ENCODE data around the gene FLII. TPM values are rescaled to one million over a fixed set of nuclear protein-coding genes. Genes with fewer than 3 reads are reported as not detected.

The FLII gene
- total and polyA plus RNA-seq, 2 donors (not counting 3 experiments of a cell fraction or from before 2014, with no cell fraction given) = 397 to 582 TPM

DNA sequence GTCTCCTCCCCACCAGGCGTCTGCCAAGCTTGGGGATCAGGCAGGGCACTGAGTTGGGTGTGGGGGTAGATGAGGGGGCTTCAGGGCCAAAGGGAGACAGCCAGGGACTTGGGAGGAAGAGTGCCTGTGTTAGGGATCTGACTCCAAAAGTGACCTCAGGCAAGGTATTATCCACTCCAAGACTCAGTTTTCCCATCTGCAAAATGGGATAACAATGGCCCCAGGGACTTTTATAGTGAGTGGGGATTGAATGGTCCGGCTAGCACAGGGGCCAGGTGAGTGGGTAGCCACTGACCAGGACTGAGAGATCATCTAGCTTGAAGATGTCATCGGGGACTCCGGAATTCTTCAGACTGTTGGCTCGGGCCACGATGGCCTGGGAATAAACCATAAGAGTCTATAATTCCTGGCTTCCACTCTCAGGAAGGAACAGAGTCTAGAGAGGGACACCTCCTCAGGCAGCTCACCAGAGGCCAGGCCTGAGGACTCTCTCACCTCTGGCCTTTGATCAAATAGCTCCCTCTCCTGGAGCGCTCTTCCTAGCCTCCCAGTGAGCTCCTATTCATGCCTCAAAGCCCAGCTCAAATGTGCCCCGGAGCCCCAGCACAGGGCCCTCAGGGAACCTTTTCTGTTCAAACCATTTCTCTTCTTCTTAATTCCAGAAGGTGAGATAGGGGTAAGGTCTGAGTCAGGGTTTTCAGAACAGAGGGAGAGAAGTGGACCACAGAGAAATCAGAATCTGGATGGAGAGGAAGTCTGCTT is 3.5 kb downstream of the FLII start:
- CTCF ChIA-PET = no interaction called here
- H3K9me3 ChIP-seq (replicated peaks; ENCODE audit: control insufficient read depth, insufficient read depth, low read length) = no peaks in the 10 kb centered on the region
- H3K9ac ChIP-seq (replicated peaks; ENCODE audit: extremely low read depth, insufficient read depth, low read length) = no peak overlapping the region
- peaks cover 23% of the 10 kb centered on the region for H3K79me2 ChIP-seq (ENCODE audit: control insufficient read depth, insufficient read depth, low read length)
- intact Hi-C loops (cut with micrococcal nuclease) (no loop called here), dilution Hi-C loops (cut with MboI; ENCODE audit: extremely low pct_ligation_motif_present, low sequenced_read_pairs) (no loop called here)
- peaks cover 9% of the 10 kb centered on the region for H3K4me1 ChIP-seq (ENCODE audit: control insufficient read depth, extremely low read depth, insufficient read depth, low read length)
- POLR2A ChIA-PET = no interaction called here
- H3K9me1 ChIP-seq (replicated peaks; ENCODE audit: control insufficient read depth, extremely low read depth, insufficient read depth, low read length) = no peaks in the 10 kb centered on the region
- peaks cover 4 to 60% of the 10 kb centered on the region in 2 experiments for H3K36me3 ChIP-seq (ENCODE audit: control insufficient read depth in 2 of 2, extremely low read depth in 1 of 2, insufficient read depth in 2 of 2, low read length in 2 of 2)
- no peak for DNase-seq (ENCODE audit: low read depth, low spot score)
- BruUV-seq (replicated peaks) = no TSS peak
- H3K27me3 ChIP-seq (ENCODE audit: control insufficient read depth in 2 of 2, insufficient read depth in 2 of 2, low read length in 2 of 2) = no peaks in the 10 kb centered on the region
- no peak overlapping the region for H3K4me2 ChIP-seq (ENCODE audit: insufficient read depth, low read length)
- no peak for FAIRE-seq
- no peak overlapping the region for H2AFZ ChIP-seq (ENCODE audit: low read depth, low read length)
- no peak overlapping the region for H3K27ac ChIP-seq (ENCODE audit: insufficient read depth, low read depth, low read length)
- no peak overlapping the region for H3K4me3 ChIP-seq (replicated peaks in 1 of 3; ENCODE audit: insufficient read depth in 1 of 3, low read depth in 1 of 3, low read length in 3 of 3)
- TF ChIP-seq EZH2 (IDR thresholded peaks at IDR 0.05; ENCODE audit: borderline replicate concordance, low read depth, low read length, severe bottlenecking) = no peak
- no peak for TF ChIP-seq GATA2 (IDR thresholded peaks at IDR 0.05; ENCODE audit: insufficient read depth, insufficient read length, low read depth, low read length)
- no peak for TF ChIP-seq POLR2AphosphoS5 (IDR thresholded peaks at IDR 0.05; ENCODE audit: insufficient read depth, low read depth, low read length)
- no peak for TF ChIP-seq MYC (IDR thresholded peaks at IDR 0.05; ENCODE audit: low read depth, low read length)
- TF ChIP-seq FOS (IDR thresholded peaks at IDR 0.05; ENCODE audit: borderline replicate concordance, insufficient read depth, low read length) = no peak
- TF ChIP-seq, protein P1, sequence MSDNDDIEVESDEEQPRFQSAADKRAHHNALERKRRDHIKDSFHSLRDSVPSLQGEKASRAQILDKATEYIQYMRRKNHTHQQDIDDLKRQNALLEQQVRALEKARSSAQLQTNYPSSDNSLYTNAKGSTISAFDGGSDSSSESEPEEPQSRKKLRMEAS (IDR thresholded peaks at IDR 0.05; ENCODE audit: insufficient read depth, insufficient read length) = no peak
- TF ChIP-seq POLR2A (IDR thresholded peaks at IDR 0.05; ENCODE audit: low read depth, low read length) = no peak
- no peak for TF ChIP-seq JUN (IDR thresholded peaks at IDR 0.05; ENCODE audit: borderline replicate concordance, insufficient read depth, insufficient read length, low read depth)
- TF ChIP-seq, protein P2, sequence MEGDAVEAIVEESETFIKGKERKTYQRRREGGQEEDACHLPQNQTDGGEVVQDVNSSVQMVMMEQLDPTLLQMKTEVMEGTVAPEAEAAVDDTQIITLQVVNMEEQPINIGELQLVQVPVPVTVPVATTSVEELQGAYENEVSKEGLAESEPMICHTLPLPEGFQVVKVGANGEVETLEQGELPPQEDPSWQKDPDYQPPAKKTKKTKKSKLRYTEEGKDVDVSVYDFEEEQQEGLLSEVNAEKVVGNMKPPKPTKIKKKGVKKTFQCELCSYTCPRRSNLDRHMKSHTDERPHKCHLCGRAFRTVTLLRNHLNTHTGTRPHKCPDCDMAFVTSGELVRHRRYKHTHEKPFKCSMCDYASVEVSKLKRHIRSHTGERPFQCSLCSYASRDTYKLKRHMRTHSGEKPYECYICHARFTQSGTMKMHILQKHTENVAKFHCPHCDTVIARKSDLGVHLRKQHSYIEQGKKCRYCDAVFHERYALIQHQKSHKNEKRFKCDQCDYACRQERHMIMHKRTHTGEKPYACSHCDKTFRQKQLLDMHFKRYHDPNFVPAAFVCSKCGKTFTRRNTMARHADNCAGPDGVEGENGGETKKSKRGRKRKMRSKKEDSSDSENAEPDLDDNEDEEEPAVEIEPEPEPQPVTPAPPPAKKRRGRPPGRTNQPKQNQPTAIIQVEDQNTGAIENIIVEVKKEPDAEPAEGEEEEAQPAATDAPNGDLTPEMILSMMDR (IDR thresholded peaks at IDR 0.05; ENCODE audit: extremely low read depth in 1 of 2, insufficient read depth in 1 of 2, low read depth in 1 of 2, low read length in 2 of 2) = no peak
- H4K20me1 ChIP-seq (replicated peaks; ENCODE audit: control insufficient read depth, extremely low read depth, insufficient read depth, low read length) = no peaks in the 10 kb centered on the region

Data from endothelial cell of umbilical vein (primary cell).